T-cell (primary cell): ENCODE data around the gene COL11A1. TPM values are rescaled to one million over a fixed set of nuclear protein-coding genes. Genes with fewer than 3 reads are reported as not detected.
"Not testable (repeated sequence)": the region's sequence is repeated elsewhere in the genome, so short reads cannot be mapped to it uniquely, and the experiment has no call there.

Experiments used
- ATAC-seq, 4 experiments: fragments of 200-7000 bp in 3 of 4; fragments of 150-1000 bp in 1 of 4; cut with Tn5 transposase; replicated peaks in 1 of 4; 1 replicate in 3 of 4; 2 replicates in 1 of 4; pipeline ENCODE4 v1.10.0; 2021; ENCODE audit warnings: moderate library complexity in 3 of 4, mild to moderate bottlenecking in 2 of 4, moderate number of reproducible peaks in 1 of 4
- CTCF ChIA-PET, 2 donors: fragments of 300-600 bp; sonication (Branson Sonifier 250); formaldehyde crosslinking; loops; one replicate each; lab custom pipeline; 2022; ENCODE audit warnings: antibody characterized with exemption in 2 of 2; lab: Charles Lee
- POLR2A ChIA-PET, 2 donors: fragments of 300-600 bp; sonication (Branson Sonifier 250); formaldehyde crosslinking; loops; one replicate each; lab custom pipeline; 2022; ENCODE audit warnings: antibody characterized with exemption in 2 of 2; lab: Charles Lee
- DNase-seq, 35 experiments: peaks; one replicate each; pipeline versions ENCODE4 v3.0.0 to v3.0.0-alpha.2; 2013 to 2023
- H3K27ac ChIP-seq: one replicate; pipeline ENCODE4 v1.5.1; 2013; ENCODE audit warnings: low read length
- H3K27me3 ChIP-seq, 2 experiments: replicated peaks in 1 of 2; 1 replicate in 1 of 2; 2 replicates in 1 of 2; pipeline versions ENCODE4 v1.6.1 to v1.7.0; 2013; ENCODE audit warnings: low read length in 1 of 2, mixed read lengths in 1 of 2; ENCODE audit not compliant: control insufficient read depth in 2 of 2, insufficient read depth in 2 of 2; ENCODE audit errors: extremely low read depth in 1 of 2
- H3K36me3 ChIP-seq, 2 donors: 1 replicate in 1 of 2; 2 replicates in 1 of 2; pipeline versions ENCODE4 v1.6.1 to v1.7.0; 2013; ENCODE audit warnings: low read length in 1 of 2; ENCODE audit not compliant: control insufficient read depth in 2 of 2, insufficient read depth in 1 of 2; ENCODE audit errors: extremely low read depth in 1 of 2
- H3K4me1 ChIP-seq, 2 experiments: 1 replicate in 1 of 2; 2 replicates in 1 of 2; pipeline versions ENCODE4 v1.6.1 to v1.7.0; 2013; ENCODE audit warnings: low read length in 2 of 2, mixed read lengths in 1 of 2; ENCODE audit not compliant: insufficient read depth in 2 of 2, control insufficient read depth in 1 of 2; ENCODE audit errors: extremely low read depth in 1 of 2
- H3K4me3 ChIP-seq, 2 donors: 1 replicate in 1 of 2; 2 replicates in 1 of 2; pipeline versions ENCODE4 v1.5.1 to v1.7.0; 2013; ENCODE audit warnings: mild to moderate bottlenecking in 2 of 2, low read length in 1 of 2, moderate library complexity in 1 of 2; ENCODE audit not compliant: control insufficient read depth in 1 of 2; ENCODE audit errors: extremely low read depth in 1 of 2
- H3K9me3 ChIP-seq: 2 replicates; pipeline ENCODE4 v1.7.0; 2013
- H3K27ac Mint-ChIP-seq, 2 donors: one replicate each; pipeline ENCODE4 v1.8.0; 2020 to 2021; ENCODE audit warnings: mild to moderate bottlenecking in 2 of 2, mixed read lengths in 2 of 2
- H3K27me3 Mint-ChIP-seq, 2 donors: one replicate each; pipeline ENCODE4 v1.8.0; 2021 to 2022; ENCODE audit warnings: mixed read lengths in 2 of 2
- H3K36me3 Mint-ChIP-seq: one replicate; pipeline ENCODE4 v1.8.0; 2021; ENCODE audit warnings: mixed read lengths
- H3K4me1 Mint-ChIP-seq, 3 donors: one replicate each; pipeline ENCODE4 v1.8.0; 2020 to 2022; ENCODE audit warnings: mixed read lengths in 3 of 3, mild to moderate bottlenecking in 1 of 3
- H3K4me3 Mint-ChIP-seq, 3 donors: one replicate each; pipeline ENCODE4 v1.8.0; 2020 to 2022; ENCODE audit warnings: mild to moderate bottlenecking in 3 of 3, mixed read lengths in 3 of 3, moderate library complexity in 3 of 3
- H3K9me3 Mint-ChIP-seq, 3 donors: one replicate each; pipeline ENCODE4 v1.8.0; 2020 to 2022; ENCODE audit warnings: mixed read lengths in 3 of 3
- WGBS: methylation state at CpG from one replicate; pipeline ENCODE4 v1.1.5; 2013; ENCODE audit warnings: missing lambda C conversion rate; ENCODE audit not compliant: insufficient coverage; 5-methylcytosine and 5-hydroxymethylcytosine counted together
- total RNA-seq, 35 experiments: library from RNA in 6 of 35; stranded (reverse) in 6 of 35; fragments of 120-200 nt in 1 of 35; gene quantifications; one replicate each; pipeline versions ENCODE4 v1.2.1 to v1.2.4 and lab custom pipeline; 2013 to 2026

COL11A1 gene
- total RNA-seq, 5 donors from 2014 or later (not counting 1 experiment from before 2014, with no cell fraction given): 0.07 to 0.13 TPM; not detected in 3

GRCh38 chr1:103069201-103069600 is 39.1 kb downstream of the COL11A1 start:
- H3K4me3 ChIP-seq: no peak overlapping the region
- no peak for DNase-seq
- no peaks in the 10 kb centered on the region for H3K9me3 ChIP-seq
- no peaks in the 10 kb centered on the region for H3K4me1 ChIP-seq
- no peak for ATAC-seq
- no peak overlapping the region for H3K4me3 Mint-ChIP-seq
- WGBS: no CpG with 5 or more reads among the region's 2 CpGs
- H3K36me3 ChIP-seq: no peaks in the 10 kb centered on the region
- POLR2A ChIA-PET: no interaction called here
- no peaks in the 10 kb centered on the region for H3K27me3 Mint-ChIP-seq
- peaks cover 0 to 3% (median 0%) of the 10 kb centered on the region in 3 donors for H3K9me3 Mint-ChIP-seq
- no peaks in the 10 kb centered on the region for H3K4me1 Mint-ChIP-seq
- CTCF ChIA-PET: no interaction called here
- H3K27me3 ChIP-seq: no peaks in the 10 kb centered on the region
- no peak overlapping the region for H3K27ac ChIP-seq
- no peak overlapping the region for H3K27ac Mint-ChIP-seq
- no peaks in the 10 kb centered on the region for H3K36me3 Mint-ChIP-seq

GRCh38 chr1:103063921-103064320 is 44.4 kb downstream of the COL11A1 start:
- no peaks in the 10 kb centered on the region for H3K4me1 Mint-ChIP-seq
- no peaks in the 10 kb centered on the region for H3K9me3 ChIP-seq
- no peaks in the 10 kb centered on the region for H3K27me3 ChIP-seq
- no peak overlapping the region for H3K27ac ChIP-seq
- no peaks in the 10 kb centered on the region for H3K36me3 Mint-ChIP-seq
- ATAC-seq (no peak), DNase-seq (no peak)
- H3K4me1 ChIP-seq: no peaks in the 10 kb centered on the region
- H3K27ac Mint-ChIP-seq: no peak overlapping the region
- CTCF ChIA-PET: no interaction called here
- POLR2A ChIA-PET: no interaction called here
- H3K4me3 Mint-ChIP-seq: no peak overlapping the region
- WGBS: no CpG with 5 or more reads among the region's 2 CpGs
- H3K36me3 ChIP-seq: no peaks in the 10 kb centered on the region
- H3K27me3 Mint-ChIP-seq: no peaks in the 10 kb centered on the region
- peaks cover 0 to 3% (median 0%) of the 10 kb centered on the region in 3 donors for H3K9me3 Mint-ChIP-seq
- H3K4me3 ChIP-seq: no peak overlapping the region

GRCh38 chr1:103058391-103058790 is 49.9 kb downstream of the COL11A1 start:
- Mint-ChIP-seq H3K4me3 (no peak overlapping the region), H3K27ac (no peak overlapping the region), H3K27me3 (no peaks in the 10 kb centered on the region), H3K4me1 (no peaks in the 10 kb centered on the region), H3K36me3 (no peaks in the 10 kb centered on the region), H3K9me3 (no peaks in the 10 kb centered on the region)
- ATAC-seq (no peak), DNase-seq (no peak)
- ChIA-PET CTCF (no interaction called here), POLR2A (no interaction called here)
- H3K27ac ChIP-seq: no peak overlapping the region
- H3K4me1 ChIP-seq: no peaks in the 10 kb centered on the region
- H3K36me3 ChIP-seq: no peaks in the 10 kb centered on the region
- H3K27me3 ChIP-seq: no peaks in the 10 kb centered on the region
- H3K9me3 ChIP-seq: no peaks in the 10 kb centered on the region
- no peak overlapping the region for H3K4me3 ChIP-seq

- Mint-ChIP-seq H3K36me3 (no peaks in the 10 kb centered on the region), H3K9me3 (peaks cover 5 to 8% (median 6%) of the 10 kb centered on the region in 3 donors), H3K4me1 (no peaks in the 10 kb centered on the region), H3K27ac (no peak overlapping the region), H3K27me3 (no peaks in the 10 kb centered on the region), H3K4me3 (no peak overlapping the region)
- ATAC-seq: no peak
- ChIA-PET CTCF (no interaction called here), POLR2A (no interaction called here)
- H3K4me1 ChIP-seq: no peaks in the 10 kb centered on the region
- H3K9me3 ChIP-seq: no peaks in the 10 kb centered on the region
- H3K36me3 ChIP-seq: no peaks in the 10 kb centered on the region
- WGBS: no CpG with 5 or more reads among the region's 1 CpG
- no peak overlapping the region for H3K4me3 ChIP-seq
- H3K27ac ChIP-seq: no peak overlapping the region
- no peak for DNase-seq
- H3K27me3 ChIP-seq: no peaks in the 10 kb centered on the region
These were observed 51.9 kb downstream of the COL11A1 start for GRCh38 chr1:103056423-103056822.

GRCh38 chr1:103028110-103028509 is 80.2 kb downstream of the COL11A1 start:
- H3K36me3 Mint-ChIP-seq, CTCF ChIA-PET, H3K27ac ChIP-seq, H3K27me3 Mint-ChIP-seq, H3K4me1 Mint-ChIP-seq, H3K4me3 Mint-ChIP-seq, H3K9me3 Mint-ChIP-seq, POLR2A ChIA-PET, H3K4me1 ChIP-seq, H3K9me3 ChIP-seq, ATAC-seq, H3K36me3 ChIP-seq, DNase-seq, H3K27ac Mint-ChIP-seq, H3K27me3 ChIP-seq, H3K4me3 ChIP-seq: not testable (repeated sequence)
- WGBS: 97% methylated on average over 7 of the region's 13 CpGs

- no peaks in the 10 kb centered on the region for H3K4me1 Mint-ChIP-seq
- no peaks in the 10 kb centered on the region for H3K27me3 ChIP-seq
- no peak overlapping the region for H3K4me3 ChIP-seq
- no peaks in the 10 kb centered on the region for H3K9me3 ChIP-seq
- no peaks in the 10 kb centered on the region for H3K36me3 Mint-ChIP-seq
- DNase-seq (no peak), ATAC-seq (no peak)
- no peaks in the 10 kb centered on the region for H3K4me1 ChIP-seq
- POLR2A ChIA-PET: no interaction called here
- peaks cover 0 to 8% (median 6%) of the 10 kb centered on the region in 3 donors for H3K9me3 Mint-ChIP-seq
- WGBS: 37% methylated on average over 2 of the region's 5 CpGs
- no peak overlapping the region for H3K4me3 Mint-ChIP-seq
- CTCF ChIA-PET: no interaction called here
- no peaks in the 10 kb centered on the region for H3K36me3 ChIP-seq
- H3K27ac ChIP-seq: no peak overlapping the region
- no peaks in the 10 kb centered on the region for H3K27me3 Mint-ChIP-seq
- no peak overlapping the region for H3K27ac Mint-ChIP-seq
These were observed 82.4 kb downstream of the COL11A1 start for GRCh38 chr1:103025858-103026409.

- Histone ChIP-seq H3K27ac (no peak overlapping the region), H3K27me3 (no peaks in the 10 kb centered on the region), H3K4me3 (no peak overlapping the region), H3K9me3 (no peaks in the 10 kb centered on the region), H3K4me1 (no peaks in the 10 kb centered on the region), H3K36me3 (no peaks in the 10 kb centered on the region)
- Mint-ChIP-seq H3K9me3 (peaks cover 0 to 8% (median 6%) of the 10 kb centered on the region in 3 donors), H3K4me1 (no peaks in the 10 kb centered on the region), H3K4me3 (no peak overlapping the region), H3K27me3 (no peaks in the 10 kb centered on the region), H3K36me3 (no peaks in the 10 kb centered on the region), H3K27ac (no peak overlapping the region)
- ATAC-seq: no peak
- no peak for DNase-seq
- ChIA-PET POLR2A (no interaction called here), CTCF (no interaction called here)
- WGBS: no CpG with 5 or more reads among the region's 1 CpG
These were observed 84.3 kb downstream of the COL11A1 start for GRCh38 chr1:103024051-103024450.
